ENCODE results near the gene HPSE2.

- TF ChIP-seq EZH2 (IDR thresholded peaks at IDR 0.05) (no peak), POLR2AphosphoS5 (IDR thresholded peaks at IDR 0.05; ENCODE audit: borderline replicate concordance, low read depth, low read length) (no peak)
These were observed 746.8 kb downstream of the HPSE2 start for GRCh38 chr10:98488669-98489430.
